Uterus (tissue), 2 donors: Measurements from ENCODE around the gene AKNA.

ENCODE experiments used
- POLR2A ChIP-seq, 2 donors: fragments of 450-650 bp; IDR thresholded peaks; one replicate each; pipeline ENCODE4 v1.6.1; 2016; ENCODE audit warnings: antibody characterized with exemption in 2 of 2, mild to moderate bottlenecking in 1 of 2, moderate library complexity in 1 of 2
- TF ChIP-seq, protein P1 (sequence below), 4 experiments: fragments of 200-600 bp in 2 of 4; fragments of 450-650 bp in 2 of 4; sonication (generic) in 2 of 4; IDR thresholded peaks; one replicate each; pipeline ENCODE4 v1.5.1; 2016 to 2019; ENCODE audit warnings: antibody characterized with exemption in 4 of 4, mild to moderate bottlenecking in 2 of 4, moderate library complexity in 1 of 4

DNA sequence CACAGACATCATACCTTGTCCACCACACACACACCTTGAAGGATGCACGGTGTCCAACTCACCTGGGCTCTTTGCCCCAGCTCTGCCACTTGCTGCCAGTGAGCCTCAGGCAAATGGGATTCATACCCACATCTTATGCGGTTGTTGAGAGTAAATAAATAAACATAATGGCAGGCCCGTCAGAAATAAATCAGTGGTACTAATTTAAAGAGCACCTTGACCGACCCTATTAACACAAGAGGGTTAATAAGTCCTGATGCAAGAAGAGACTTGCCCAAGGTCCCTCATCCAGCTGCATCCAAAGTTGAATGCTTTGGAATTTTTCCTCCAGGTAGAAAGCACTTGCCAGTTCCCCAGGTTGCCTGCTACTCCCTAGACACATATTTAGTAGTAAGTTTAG, 11.6 kb upstream of the AKNA start:
- TF ChIP-seq, protein P1, sequence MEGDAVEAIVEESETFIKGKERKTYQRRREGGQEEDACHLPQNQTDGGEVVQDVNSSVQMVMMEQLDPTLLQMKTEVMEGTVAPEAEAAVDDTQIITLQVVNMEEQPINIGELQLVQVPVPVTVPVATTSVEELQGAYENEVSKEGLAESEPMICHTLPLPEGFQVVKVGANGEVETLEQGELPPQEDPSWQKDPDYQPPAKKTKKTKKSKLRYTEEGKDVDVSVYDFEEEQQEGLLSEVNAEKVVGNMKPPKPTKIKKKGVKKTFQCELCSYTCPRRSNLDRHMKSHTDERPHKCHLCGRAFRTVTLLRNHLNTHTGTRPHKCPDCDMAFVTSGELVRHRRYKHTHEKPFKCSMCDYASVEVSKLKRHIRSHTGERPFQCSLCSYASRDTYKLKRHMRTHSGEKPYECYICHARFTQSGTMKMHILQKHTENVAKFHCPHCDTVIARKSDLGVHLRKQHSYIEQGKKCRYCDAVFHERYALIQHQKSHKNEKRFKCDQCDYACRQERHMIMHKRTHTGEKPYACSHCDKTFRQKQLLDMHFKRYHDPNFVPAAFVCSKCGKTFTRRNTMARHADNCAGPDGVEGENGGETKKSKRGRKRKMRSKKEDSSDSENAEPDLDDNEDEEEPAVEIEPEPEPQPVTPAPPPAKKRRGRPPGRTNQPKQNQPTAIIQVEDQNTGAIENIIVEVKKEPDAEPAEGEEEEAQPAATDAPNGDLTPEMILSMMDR (IDR thresholded peaks at IDR 0.05), result no peak
- no peak for TF ChIP-seq POLR2A (IDR thresholded peaks at IDR 0.05)
